ENCODE measurements around the gene TYW1B. TPM values are rescaled to one million over a fixed set of nuclear protein-coding genes. Genes with fewer than 3 reads are reported as not detected.
"Not testable (repeated sequence)": the region's sequence is repeated elsewhere in the genome, so short reads cannot be mapped to it uniquely, and the experiment has no call there.

The TYW1B gene
- total and polyA plus RNA-seq, 4 donors = 1.0 to 3.8 (median 2.1) TPM

DNA sequence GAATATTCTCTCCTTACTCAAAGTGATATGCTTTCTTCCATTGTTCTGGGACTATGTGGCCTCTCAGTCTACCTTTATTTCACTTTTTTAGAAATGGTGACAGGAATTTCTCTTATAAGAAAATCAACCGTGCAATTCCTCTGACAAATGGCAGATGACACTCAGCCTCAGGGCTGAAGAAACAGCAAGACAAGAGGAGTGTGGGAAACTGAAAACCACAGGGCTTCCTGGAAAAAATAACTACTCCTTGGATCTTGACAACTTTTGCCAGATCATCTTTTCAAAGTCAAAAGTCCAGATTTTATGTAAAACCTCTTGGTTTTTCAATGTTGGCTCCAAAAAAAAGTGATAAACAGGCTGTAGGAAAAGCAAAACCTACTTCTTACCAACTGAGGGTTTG is 121.5 kb downstream of the TYW1B start:
- WGBS, 2 donors = 48 to 62% methylated on average over 1 of the region's 1 CpG
- Histone ChIP-seq H3K4me1 (ENCODE audit: control insufficient read depth in 1 of 2, insufficient read depth in 2 of 2, low read length in 2 of 2) (no peaks in the 10 kb centered on the region), H3K9me3 (ENCODE audit: control insufficient read depth, low read length) (no peaks in the 10 kb centered on the region), H3K27me3 (ENCODE audit: control insufficient read depth in 1 of 2, insufficient read depth in 2 of 2, low read length in 1 of 2) (no peaks in the 10 kb centered on the region), H3K4me3 (ENCODE audit: low read length in 2 of 2) (no peak overlapping the region), H3K27ac (ENCODE audit: low read depth in 1 of 2, low read length in 2 of 2) (no peak overlapping the region), H3K36me3 (ENCODE audit: control insufficient read depth in 1 of 2, insufficient read depth in 2 of 2, low read length in 1 of 2) (no peaks in the 10 kb centered on the region)
- DNase-seq (no peak), ATAC-seq (ENCODE audit: low FRiP score) (no peak)
- intact Hi-C loops (cut with DNase I) = no loop called here

DNA sequence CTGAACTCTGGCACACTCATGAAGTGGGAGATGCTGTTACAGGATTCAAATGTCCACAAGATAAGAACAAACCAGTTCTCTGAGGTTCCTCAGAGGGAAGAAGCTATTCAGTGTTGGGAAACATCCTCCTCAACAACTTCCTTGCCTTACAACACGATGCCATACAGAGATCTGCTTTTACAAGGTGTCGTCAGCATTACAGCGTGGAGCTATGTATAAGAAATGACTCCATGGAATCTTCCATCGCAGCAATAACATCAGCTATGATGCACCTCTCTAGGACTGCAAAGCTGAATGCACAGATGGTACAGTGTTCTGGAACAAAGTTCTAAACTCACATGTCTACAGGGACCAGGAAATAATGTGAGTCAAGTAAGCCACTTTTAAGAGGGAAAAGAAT is 122.3 kb downstream of the TYW1B start:
- H3K27ac ChIP-seq (ENCODE audit: low read depth in 1 of 2, low read length in 2 of 2); H3K9me3 ChIP-seq (ENCODE audit: control insufficient read depth, low read length); ATAC-seq (ENCODE audit: low FRiP score); intact Hi-C loops (cut with DNase I); DNase-seq; H3K4me3 ChIP-seq (ENCODE audit: low read length in 2 of 2); H3K36me3 ChIP-seq (ENCODE audit: control insufficient read depth in 1 of 2, insufficient read depth in 2 of 2, low read length in 1 of 2); H3K4me1 ChIP-seq (ENCODE audit: control insufficient read depth in 1 of 2, insufficient read depth in 2 of 2, low read length in 2 of 2); H3K27me3 ChIP-seq (ENCODE audit: control insufficient read depth in 1 of 2, insufficient read depth in 2 of 2, low read length in 1 of 2): not testable (repeated sequence)
- 89 to 92% methylated on average over 4 of the region's 4 CpGs for WGBS, 2 donors

DNA sequence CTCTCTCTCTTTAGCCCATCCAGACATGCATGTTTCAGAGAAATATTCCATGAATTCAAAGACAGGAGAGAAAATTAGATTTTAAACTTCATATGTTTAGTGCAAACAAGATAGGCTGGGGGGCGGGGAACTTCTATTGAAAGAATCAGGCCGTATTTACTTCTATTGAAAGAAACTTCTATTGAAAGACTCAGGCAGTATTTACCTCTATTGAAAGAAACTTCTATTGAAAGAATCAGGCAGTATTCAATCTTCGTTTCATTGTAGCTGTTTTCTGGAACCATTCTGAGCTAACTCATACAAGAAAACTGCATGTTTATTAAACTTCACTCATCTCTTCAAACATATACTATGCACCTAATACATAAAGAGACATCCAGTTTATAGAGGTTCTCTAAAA is 123.1 kb downstream of the TYW1B start:
- 91 to 92% methylated on average over 3 of the region's 3 CpGs for WGBS, 2 donors
- H3K27ac ChIP-seq (ENCODE audit: low read depth in 1 of 2, low read length in 2 of 2) = no peak overlapping the region
- no peaks in the 10 kb centered on the region for H3K27me3 ChIP-seq (ENCODE audit: control insufficient read depth in 1 of 2, insufficient read depth in 2 of 2, low read length in 1 of 2)
- ATAC-seq (ENCODE audit: low FRiP score) = no peak
- DNase-seq = no peak
- no peaks in the 10 kb centered on the region for H3K36me3 ChIP-seq (ENCODE audit: control insufficient read depth in 1 of 2, insufficient read depth in 2 of 2, low read length in 1 of 2)
- intact Hi-C loops (cut with DNase I) = no loop called here
- H3K4me3 ChIP-seq (ENCODE audit: low read length in 2 of 2) = no peak overlapping the region
- H3K4me1 ChIP-seq (ENCODE audit: control insufficient read depth in 1 of 2, insufficient read depth in 2 of 2, low read length in 2 of 2) = no peaks in the 10 kb centered on the region
- H3K9me3 ChIP-seq (ENCODE audit: control insufficient read depth, low read length) = no peaks in the 10 kb centered on the region

DNA sequence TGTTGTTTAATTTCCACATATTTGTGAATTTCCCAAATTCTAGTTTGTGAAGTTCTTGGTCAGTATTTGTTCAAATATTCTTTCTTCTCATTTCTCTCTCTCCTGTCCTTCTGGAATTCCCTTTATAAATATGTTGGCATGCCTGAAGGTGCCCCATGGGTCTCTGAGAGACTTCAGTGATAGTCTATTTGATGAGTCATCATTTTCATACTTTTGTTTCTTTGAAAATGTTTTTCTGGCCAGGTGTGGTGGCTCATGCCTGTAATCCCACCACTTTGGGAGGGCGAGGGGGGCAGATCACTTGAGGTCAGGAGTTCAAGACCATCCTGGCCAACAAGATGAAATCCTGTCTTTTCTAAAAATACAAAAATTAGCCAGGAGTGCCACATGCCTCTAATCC is 127.5 kb downstream of the TYW1B start:
- H3K27me3 ChIP-seq (ENCODE audit: control insufficient read depth in 1 of 2, insufficient read depth in 2 of 2, low read length in 1 of 2); intact Hi-C loops (cut with DNase I); H3K36me3 ChIP-seq (ENCODE audit: control insufficient read depth in 1 of 2, insufficient read depth in 2 of 2, low read length in 1 of 2); H3K9me3 ChIP-seq (ENCODE audit: control insufficient read depth, low read length); H3K27ac ChIP-seq (ENCODE audit: low read depth in 1 of 2, low read length in 2 of 2); H3K4me1 ChIP-seq (ENCODE audit: control insufficient read depth in 1 of 2, insufficient read depth in 2 of 2, low read length in 2 of 2); H3K4me3 ChIP-seq (ENCODE audit: low read length in 2 of 2); ATAC-seq (ENCODE audit: low FRiP score); DNase-seq: not testable (repeated sequence)
- WGBS, 2 donors = 93 to 94% methylated on average over 1 of the region's 1 CpG

DNA sequence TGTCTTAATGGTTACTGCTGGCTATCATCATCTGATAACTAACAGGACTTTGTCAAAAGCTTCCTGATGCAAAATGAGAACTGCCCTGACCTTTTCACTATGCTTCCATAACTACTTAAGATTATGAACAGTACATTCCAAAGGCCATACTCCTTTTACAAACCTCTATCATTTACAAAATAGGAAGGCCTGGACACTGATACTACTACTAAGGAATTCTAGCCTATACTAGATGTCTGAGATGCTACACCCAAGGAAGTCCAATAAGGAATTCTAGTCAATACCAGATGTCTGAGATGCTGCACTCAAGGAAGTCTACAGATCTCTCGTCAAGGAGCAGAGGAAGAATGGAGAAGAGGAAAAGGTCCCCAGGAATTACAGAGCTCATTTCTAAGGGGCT is 130.9 kb downstream of the TYW1B start:
- intact Hi-C loops (cut with DNase I); H3K9me3 ChIP-seq (ENCODE audit: control insufficient read depth, low read length); ATAC-seq (ENCODE audit: low FRiP score); H3K27ac ChIP-seq (ENCODE audit: low read depth in 1 of 2, low read length in 2 of 2); H3K36me3 ChIP-seq (ENCODE audit: control insufficient read depth in 1 of 2, insufficient read depth in 2 of 2, low read length in 1 of 2); H3K4me3 ChIP-seq (ENCODE audit: low read length in 2 of 2); H3K4me1 ChIP-seq (ENCODE audit: control insufficient read depth in 1 of 2, insufficient read depth in 2 of 2, low read length in 2 of 2); DNase-seq; H3K27me3 ChIP-seq (ENCODE audit: control insufficient read depth in 1 of 2, insufficient read depth in 2 of 2, low read length in 1 of 2): not testable (repeated sequence)
- WGBS, 2 donors = 96 to 100% methylated on average over 1 of the region's 1 CpG

DNA sequence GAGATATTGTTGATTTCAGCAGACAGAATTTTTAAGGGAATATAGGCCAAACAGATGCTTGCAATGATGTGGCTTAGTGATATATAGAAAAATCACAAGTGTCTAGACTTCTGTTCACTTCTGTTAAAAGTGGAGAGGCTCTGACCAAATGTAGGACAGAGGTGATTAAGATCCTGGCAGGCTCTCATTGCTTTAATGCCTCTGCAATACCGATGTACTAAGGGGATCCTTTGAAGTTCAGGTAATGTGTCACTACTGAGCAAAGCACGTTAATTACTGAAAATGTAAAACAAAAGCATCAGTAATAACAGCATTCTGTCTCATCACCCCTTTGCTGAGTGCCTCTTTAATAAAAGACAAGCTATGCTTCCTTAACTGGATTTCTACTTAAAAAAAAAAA is 131.4 kb downstream of the TYW1B start:
- H3K9me3 ChIP-seq (ENCODE audit: control insufficient read depth, low read length); H3K4me1 ChIP-seq (ENCODE audit: control insufficient read depth in 1 of 2, insufficient read depth in 2 of 2, low read length in 2 of 2); DNase-seq; H3K27me3 ChIP-seq (ENCODE audit: control insufficient read depth in 1 of 2, insufficient read depth in 2 of 2, low read length in 1 of 2); intact Hi-C loops (cut with DNase I); H3K36me3 ChIP-seq (ENCODE audit: control insufficient read depth in 1 of 2, insufficient read depth in 2 of 2, low read length in 1 of 2); H3K27ac ChIP-seq (ENCODE audit: low read depth in 1 of 2, low read length in 2 of 2); H3K4me3 ChIP-seq (ENCODE audit: low read length in 2 of 2); ATAC-seq (ENCODE audit: low FRiP score): not testable (repeated sequence)
- WGBS, 2 donors = 42 to 55% methylated on average over 2 of the region's 2 CpGs

DNA sequence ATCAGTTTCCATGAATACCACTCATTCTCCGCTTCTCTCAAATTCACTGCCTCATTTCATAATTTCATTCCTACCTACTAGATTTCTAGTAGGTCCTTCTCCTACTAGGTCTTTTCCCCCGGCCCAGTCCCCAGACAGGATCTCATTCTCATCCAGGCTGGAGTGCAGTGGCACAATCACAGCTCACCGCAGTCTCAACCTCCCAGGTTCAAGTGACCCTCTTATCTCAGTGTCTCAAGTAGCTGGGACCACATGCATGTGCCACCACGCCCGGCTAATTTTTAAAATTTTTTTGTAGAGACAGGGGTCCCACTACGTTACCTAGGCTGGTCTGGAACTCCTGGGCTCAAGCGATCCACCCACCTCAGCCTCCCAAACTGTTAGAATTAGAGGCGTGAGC is 132.5 kb downstream of the TYW1B start:
- H3K27me3 ChIP-seq (ENCODE audit: control insufficient read depth in 1 of 2, insufficient read depth in 2 of 2, low read length in 1 of 2); H3K9me3 ChIP-seq (ENCODE audit: control insufficient read depth, low read length); H3K4me3 ChIP-seq (ENCODE audit: low read length in 2 of 2); H3K36me3 ChIP-seq (ENCODE audit: control insufficient read depth in 1 of 2, insufficient read depth in 2 of 2, low read length in 1 of 2); H3K27ac ChIP-seq (ENCODE audit: low read depth in 1 of 2, low read length in 2 of 2); ATAC-seq (ENCODE audit: low FRiP score); H3K4me1 ChIP-seq (ENCODE audit: control insufficient read depth in 1 of 2, insufficient read depth in 2 of 2, low read length in 2 of 2); DNase-seq; intact Hi-C loops (cut with DNase I): not testable (repeated sequence)
- 95 to 96% methylated on average over 8 of the region's 8 CpGs for WGBS, 2 donors

DNA sequence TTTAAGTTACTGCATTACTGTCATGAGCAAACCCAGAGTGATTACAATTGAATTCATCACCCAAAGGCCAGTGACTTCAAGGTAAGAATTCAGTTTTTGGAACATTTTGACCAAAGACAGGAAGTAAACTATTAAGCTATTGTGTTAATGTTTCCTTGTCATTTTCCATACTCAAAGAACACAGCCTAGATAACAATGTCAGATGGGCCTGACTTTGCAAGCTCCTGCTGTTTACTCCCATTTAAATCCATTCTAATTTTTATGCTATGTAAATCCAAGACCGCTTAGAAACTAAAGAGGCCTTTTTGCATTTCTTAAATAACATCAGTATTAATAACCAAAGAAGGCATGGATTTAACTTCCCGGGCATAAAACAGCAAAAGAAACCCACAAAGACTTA is 136.6 kb downstream of the TYW1B start:
- ATAC-seq (ENCODE audit: low FRiP score); intact Hi-C loops (cut with DNase I); H3K4me1 ChIP-seq (ENCODE audit: control insufficient read depth in 1 of 2, insufficient read depth in 2 of 2, low read length in 2 of 2); H3K27ac ChIP-seq (ENCODE audit: low read depth in 1 of 2, low read length in 2 of 2); H3K36me3 ChIP-seq (ENCODE audit: control insufficient read depth in 1 of 2, insufficient read depth in 2 of 2, low read length in 1 of 2); H3K9me3 ChIP-seq (ENCODE audit: control insufficient read depth, low read length); H3K4me3 ChIP-seq (ENCODE audit: low read length in 2 of 2); DNase-seq; H3K27me3 ChIP-seq (ENCODE audit: control insufficient read depth in 1 of 2, insufficient read depth in 2 of 2, low read length in 1 of 2): not testable (repeated sequence)
- WGBS, 2 donors = 83 to 87% methylated on average over 2 of the region's 2 CpGs

DNA sequence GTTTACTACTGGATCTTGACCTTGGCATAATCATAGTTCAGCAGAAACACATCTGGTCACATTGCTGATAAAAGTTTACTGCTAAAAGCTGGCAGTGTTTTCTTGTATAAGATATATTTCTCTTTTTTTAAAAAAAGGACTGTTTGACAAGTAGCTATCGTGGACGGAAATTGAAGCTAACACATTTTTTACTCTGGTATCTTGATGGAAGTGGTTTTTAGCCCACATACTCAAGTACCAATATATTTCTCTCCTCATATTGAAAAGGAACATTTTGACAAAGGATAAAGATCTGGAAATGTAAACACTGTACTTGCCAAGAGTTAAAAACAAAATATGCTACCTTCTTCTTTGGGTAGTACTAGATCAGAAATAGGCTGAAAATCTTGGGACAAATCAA is 137.8 kb downstream of the TYW1B start:
- DNase-seq; H3K27me3 ChIP-seq (ENCODE audit: control insufficient read depth in 1 of 2, insufficient read depth in 2 of 2, low read length in 1 of 2); intact Hi-C loops (cut with DNase I); H3K4me3 ChIP-seq (ENCODE audit: low read length in 2 of 2); H3K9me3 ChIP-seq (ENCODE audit: control insufficient read depth, low read length); H3K4me1 ChIP-seq (ENCODE audit: control insufficient read depth in 1 of 2, insufficient read depth in 2 of 2, low read length in 2 of 2); H3K36me3 ChIP-seq (ENCODE audit: control insufficient read depth in 1 of 2, insufficient read depth in 2 of 2, low read length in 1 of 2); H3K27ac ChIP-seq (ENCODE audit: low read depth in 1 of 2, low read length in 2 of 2); ATAC-seq (ENCODE audit: low FRiP score): not testable (repeated sequence)
- 75 to 79% methylated on average over 2 of the region's 2 CpGs for WGBS, 2 donors

Measured in aorta (tissue), 5 donors.